GM12801 (cell line): ENCODE data around the gene ASB8.

Source experiments
- TF ChIP-seq, protein P1 (sequence below): IDR thresholded peaks from one replicate; pipeline ENCODE4 v1.5.1; 2011; ENCODE audit warnings: control low read depth; ENCODE audit not compliant: insufficient read length; ENCODE audit errors: extremely low read depth

ASB8 gene

DNA sequence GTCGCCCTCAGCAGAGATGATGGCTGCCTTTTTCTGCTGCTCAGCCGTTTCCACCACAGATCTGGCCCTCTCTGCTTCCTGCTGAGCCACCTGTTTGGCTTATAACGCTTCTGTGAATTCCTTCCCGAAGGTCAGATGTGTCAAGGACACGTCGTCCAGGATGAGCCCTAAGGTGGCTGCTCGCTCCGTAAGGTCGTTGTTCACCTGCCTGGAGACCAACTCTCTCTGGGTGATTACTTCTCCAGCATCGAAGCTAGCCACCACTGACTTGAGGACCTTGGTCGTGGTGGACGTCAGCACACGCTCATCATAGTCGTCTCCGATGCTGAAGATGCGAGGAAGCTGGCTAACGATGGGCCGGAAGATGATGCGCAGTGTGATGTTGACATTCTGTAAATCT lies 11.7 kb upstream of the ASB8 start:
- TF ChIP-seq, protein P1, sequence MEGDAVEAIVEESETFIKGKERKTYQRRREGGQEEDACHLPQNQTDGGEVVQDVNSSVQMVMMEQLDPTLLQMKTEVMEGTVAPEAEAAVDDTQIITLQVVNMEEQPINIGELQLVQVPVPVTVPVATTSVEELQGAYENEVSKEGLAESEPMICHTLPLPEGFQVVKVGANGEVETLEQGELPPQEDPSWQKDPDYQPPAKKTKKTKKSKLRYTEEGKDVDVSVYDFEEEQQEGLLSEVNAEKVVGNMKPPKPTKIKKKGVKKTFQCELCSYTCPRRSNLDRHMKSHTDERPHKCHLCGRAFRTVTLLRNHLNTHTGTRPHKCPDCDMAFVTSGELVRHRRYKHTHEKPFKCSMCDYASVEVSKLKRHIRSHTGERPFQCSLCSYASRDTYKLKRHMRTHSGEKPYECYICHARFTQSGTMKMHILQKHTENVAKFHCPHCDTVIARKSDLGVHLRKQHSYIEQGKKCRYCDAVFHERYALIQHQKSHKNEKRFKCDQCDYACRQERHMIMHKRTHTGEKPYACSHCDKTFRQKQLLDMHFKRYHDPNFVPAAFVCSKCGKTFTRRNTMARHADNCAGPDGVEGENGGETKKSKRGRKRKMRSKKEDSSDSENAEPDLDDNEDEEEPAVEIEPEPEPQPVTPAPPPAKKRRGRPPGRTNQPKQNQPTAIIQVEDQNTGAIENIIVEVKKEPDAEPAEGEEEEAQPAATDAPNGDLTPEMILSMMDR = no peak

DNA sequence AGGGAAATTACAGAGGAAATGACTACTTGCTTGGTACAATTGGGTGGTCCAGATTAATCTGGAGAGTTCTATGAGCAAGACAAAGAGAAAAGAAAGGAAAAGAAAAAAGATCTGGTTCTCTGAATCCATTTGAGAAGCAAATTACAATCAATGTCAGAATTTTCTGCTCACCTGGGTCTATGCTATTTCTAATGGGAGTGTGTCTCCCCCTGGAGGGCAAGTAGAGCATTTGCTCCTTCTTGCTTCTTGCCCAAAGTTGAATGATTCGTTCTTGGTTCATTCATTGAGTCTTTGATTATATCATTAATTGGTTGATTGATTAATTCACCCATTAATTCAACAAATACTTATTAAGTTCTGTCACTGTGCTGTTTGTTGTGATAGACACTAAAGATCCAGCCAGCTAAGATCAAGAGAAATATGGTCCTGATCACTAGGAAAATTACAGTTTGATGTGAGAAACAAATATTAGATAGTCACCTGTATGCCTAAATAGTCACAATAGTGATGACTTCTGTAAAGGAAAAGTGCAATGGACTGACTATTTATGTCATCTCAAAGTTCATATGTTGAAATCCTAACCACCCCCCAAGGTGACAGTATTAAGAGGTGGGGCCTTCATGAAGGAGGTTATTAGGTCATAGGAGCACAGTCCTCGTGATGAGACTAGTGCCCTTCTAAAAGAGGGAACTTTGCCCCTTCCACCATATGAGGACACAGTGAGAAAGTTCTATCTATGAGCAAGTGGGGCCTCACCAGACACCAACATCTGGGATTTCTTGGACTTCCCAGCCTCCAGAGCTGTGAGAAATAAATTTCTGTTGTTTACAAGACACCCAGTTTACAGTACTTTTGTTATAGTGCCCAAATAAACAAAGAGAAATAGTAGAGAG lies 8.0 kb upstream of the ASB8 start:
- TF ChIP-seq, protein P1 = no peak

DNA sequence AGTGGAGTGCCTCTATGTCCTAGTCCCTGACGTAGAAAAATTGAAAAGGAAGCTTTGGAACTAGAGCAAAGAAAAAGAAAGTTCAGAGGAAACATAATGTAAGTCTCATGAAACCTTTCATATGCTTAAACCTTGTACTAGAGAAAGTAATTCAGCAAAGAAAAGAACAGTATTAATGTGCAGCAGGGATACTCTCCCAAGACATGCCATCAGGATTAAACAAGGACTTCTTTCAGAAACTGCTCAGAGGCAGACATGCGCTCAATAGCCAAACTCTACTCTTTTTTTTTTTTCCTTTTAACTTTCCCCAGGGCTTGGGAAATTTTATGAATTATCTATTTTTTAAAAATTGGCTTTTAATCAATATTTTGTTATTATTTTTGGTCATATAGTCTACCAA lies 7.1 kb upstream of the ASB8 start:
- TF ChIP-seq, protein P1 = no peak

DNA sequence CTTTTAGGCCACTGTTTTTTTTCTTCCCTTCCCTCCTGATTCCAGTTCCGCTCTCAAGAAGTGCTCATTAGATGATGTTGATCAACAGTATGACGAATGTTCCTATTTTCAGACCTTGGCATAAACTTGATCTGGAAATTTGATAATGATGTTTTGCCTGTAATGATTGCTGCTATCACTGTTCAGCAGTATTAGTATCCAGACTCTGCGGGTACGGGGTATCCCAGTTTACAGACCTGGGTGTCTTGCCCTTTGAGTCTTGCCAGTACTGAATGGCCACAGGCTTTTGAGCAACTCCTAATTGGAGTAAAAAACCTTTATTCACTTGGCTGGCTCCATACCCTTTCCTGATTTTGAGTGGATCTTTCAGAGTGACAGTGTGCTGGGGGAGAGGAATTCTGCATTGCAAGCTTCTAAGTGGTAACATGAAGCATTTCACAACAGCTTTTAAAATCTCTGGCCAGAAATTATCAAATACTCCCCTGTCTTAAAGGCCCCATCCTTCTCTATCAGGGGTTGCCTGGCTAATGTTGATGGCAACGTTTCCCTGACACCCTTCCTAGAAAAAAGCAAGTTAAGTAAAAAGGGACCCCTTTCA lies 5.9 kb upstream of the ASB8 start:
- TF ChIP-seq, protein P1 = no peak

DNA sequence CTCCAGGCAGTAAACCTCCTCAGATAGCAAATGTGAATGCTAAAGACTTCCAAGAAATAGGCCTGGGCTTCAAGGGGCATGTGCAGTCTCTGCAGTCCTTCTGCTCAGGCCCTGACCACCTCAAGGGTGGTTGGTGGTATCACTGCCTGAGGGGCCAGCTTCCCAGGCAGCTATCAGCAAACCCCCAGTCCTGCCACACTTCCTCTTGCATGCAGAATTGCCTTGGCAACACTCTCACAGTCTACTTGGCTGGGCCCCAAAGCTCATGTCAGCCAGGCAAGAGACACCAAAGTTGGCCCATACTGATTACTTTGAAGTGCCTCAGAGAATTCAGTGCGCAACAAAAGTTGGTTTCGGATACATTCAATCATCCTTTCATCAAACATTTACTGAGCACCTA lies 3.5 kb upstream of the ASB8 start:
- TF ChIP-seq, protein P1 = no peak

DNA sequence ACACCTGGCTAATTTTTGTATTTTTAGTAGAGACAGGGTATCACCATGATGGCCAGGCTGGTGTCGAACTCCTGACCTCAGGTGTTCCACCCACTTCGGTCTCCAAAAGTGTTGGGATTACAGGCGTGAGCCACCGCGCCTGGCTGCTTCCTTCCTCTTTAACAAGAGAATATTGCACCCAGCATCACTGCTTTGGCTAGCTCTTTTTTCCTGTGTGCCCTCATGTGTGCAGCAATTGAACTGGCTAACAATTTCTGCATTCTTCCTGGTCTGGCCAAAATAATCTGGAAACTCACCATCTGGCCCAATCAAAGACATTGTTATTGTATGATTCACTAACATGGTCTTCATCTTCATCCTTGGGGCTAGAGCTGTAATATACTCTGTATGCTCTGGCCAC lies 2.7 kb upstream of the ASB8 start:
- TF ChIP-seq, protein P1 = no peak

DNA sequence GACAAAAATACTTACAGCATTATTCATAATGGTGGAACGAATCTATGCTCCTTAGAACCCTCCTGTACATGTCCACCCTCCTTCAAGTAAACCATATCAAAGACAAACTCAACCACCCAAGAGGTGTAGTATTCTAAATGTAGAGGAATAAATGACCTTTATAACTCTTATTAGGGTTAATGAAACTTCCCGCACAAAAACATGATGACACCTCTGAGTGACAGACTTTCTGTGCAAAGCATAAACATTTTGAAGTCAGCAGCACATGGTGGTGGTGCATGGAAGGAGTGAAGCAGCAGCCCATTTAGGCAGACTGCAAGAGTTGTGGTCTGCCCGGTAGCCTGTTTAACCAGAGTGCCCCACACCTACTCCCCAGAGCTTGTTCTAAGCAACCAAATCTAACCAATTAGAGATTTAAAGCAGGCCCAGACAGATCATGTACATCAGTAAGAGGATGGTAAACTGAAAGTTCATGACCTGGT lies 615 bp upstream of the ASB8 start:
- TF ChIP-seq, protein P1 = no peak
